B cell (primary cell): ENCODE results near the gene SPPL3. TPM values are rescaled to one million over a fixed set of nuclear protein-coding genes. Genes with fewer than 3 reads are reported as not detected.

ENCODE experiments used
- ATAC-seq: fragments of 200-7000 bp; cut with Tn5 transposase; one replicate; pipeline ENCODE4 v1.10.0; 2021; ENCODE audit warnings: low read depth, mild to moderate bottlenecking, moderate number of reproducible peaks, moderate library complexity
- CTCF ChIA-PET: fragments of 350-600 bp; sonication (Branson Sonifier 250); formaldehyde crosslinking; loops from one replicate; lab custom pipeline; 2021; ENCODE audit warnings: antibody characterized with exemption, inconsistent platforms; lab: Charles Lee
- POLR2A ChIA-PET: fragments of 350-600 bp; sonication (Branson Sonifier 250); formaldehyde crosslinking; loops from one replicate; lab custom pipeline; 2021; ENCODE audit warnings: antibody characterized with exemption; lab: Charles Lee
- DNase-seq: peaks from one replicate; pipeline ENCODE4 v3.0.0; 2013
- H2AFZ ChIP-seq: 2 replicates; pipeline ENCODE4 v1.6.1; 2012; ENCODE audit warnings: mild to moderate bottlenecking, low read depth, low read length; ENCODE audit not compliant: insufficient read depth, poor library complexity, severe bottlenecking
- H3K27ac ChIP-seq, 2 donors: 1 replicate in 1 of 2; 2 replicates in 1 of 2; pipeline ENCODE4 v1.5.1; 2012 to 2013; ENCODE audit warnings: low read length in 2 of 2, mild to moderate bottlenecking in 2 of 2, moderate library complexity in 1 of 2
- H3K27me3 ChIP-seq, 4 experiments: fragments of 200-600 bp in 1 of 4; sonication (generic) in 1 of 4; replicated peaks in 1 of 4; 1 replicate in 2 of 4; 2 replicates in 2 of 4; pipeline versions ENCODE4 v1.6.1 to v1.7.0; 2013 to 2016; ENCODE audit warnings: low read length in 3 of 4, mild to moderate bottlenecking in 2 of 4, mixed read lengths in 1 of 4, moderate library complexity in 1 of 4; ENCODE audit not compliant: insufficient read depth in 4 of 4, control insufficient read depth in 3 of 4; ENCODE audit errors: control extremely low read depth in 1 of 4
- H3K36me3 ChIP-seq, 2 experiments: replicated peaks in 1 of 2; 1 replicate in 1 of 2; 2 replicates in 1 of 2; pipeline versions ENCODE4 v1.6.1 to v1.7.1; 2013; ENCODE audit warnings: low read length in 1 of 2; ENCODE audit not compliant: insufficient read depth in 2 of 2, control insufficient read depth in 1 of 2; ENCODE audit errors: control extremely low read depth in 1 of 2, extremely low read depth in 1 of 2
- H3K4me1 ChIP-seq, 2 donors: fragments of 200-600 bp in 1 of 2; sonication (generic) in 1 of 2; 1 replicate in 1 of 2; 2 replicates in 1 of 2; pipeline versions ENCODE4 v1.5.1 to v1.6.1; 2013 to 2017; ENCODE audit warnings: low read length in 2 of 2; ENCODE audit not compliant: control insufficient read depth in 2 of 2, insufficient read depth in 2 of 2
- H3K4me2 ChIP-seq: replicated peaks from 2 replicates; pipeline ENCODE3; 2012; ENCODE audit warnings: mild to moderate bottlenecking, low read depth, low read length; ENCODE audit not compliant: poor library complexity, severe bottlenecking
- H3K4me3 ChIP-seq, 5 experiments: fragments of 200-600 bp in 1 of 5; sonication (generic) in 1 of 5; 1 replicate in 3 of 5; 2 replicates in 2 of 5; pipeline versions ENCODE4 v1.5.1 to v1.7.0; 2011 to 2016; ENCODE audit warnings: low read length in 4 of 5, mild to moderate bottlenecking in 4 of 5, low read depth in 2 of 5, control low read depth in 1 of 5, moderate library complexity in 1 of 5; ENCODE audit not compliant: insufficient read depth in 1 of 5; ENCODE audit errors: control extremely low read depth in 1 of 5, extremely low read depth in 1 of 5
- H3K79me2 ChIP-seq: fragments of 200-600 bp; sonication (generic); one replicate; pipeline ENCODE4 v1.6.0; 2016; ENCODE audit warnings: low read length; ENCODE audit not compliant: control insufficient read depth, insufficient read depth
- H3K9ac ChIP-seq: fragments of 200-600 bp; sonication (generic); 2 replicates; pipeline ENCODE4 v1.6.1; 2017; ENCODE audit warnings: mild to moderate bottlenecking, low read length, moderate library complexity
- H3K9me3 ChIP-seq, 3 donors: one replicate each; pipeline versions ENCODE4 v1.6.1 to v1.7.1; 2013; ENCODE audit warnings: low read length in 2 of 3; ENCODE audit not compliant: control insufficient read depth in 2 of 3, insufficient read depth in 1 of 3; ENCODE audit errors: control extremely low read depth in 1 of 3
- H4K20me1 ChIP-seq: 2 replicates; pipeline ENCODE4 v1.6.0; 2012; ENCODE audit warnings: mild to moderate bottlenecking, low read length; ENCODE audit not compliant: insufficient read depth, control insufficient read depth, poor library complexity, severe bottlenecking
- H3K27ac Mint-ChIP-seq: one replicate; pipeline ENCODE4 v1.8.0; 2021; ENCODE audit warnings: mixed read lengths
- H3K27me3 Mint-ChIP-seq: one replicate; pipeline ENCODE4 v1.8.0; 2021; ENCODE audit warnings: mixed read lengths
- H3K4me1 Mint-ChIP-seq: one replicate; pipeline ENCODE4 v1.8.0; 2021; ENCODE audit warnings: mixed read lengths
- H3K4me3 Mint-ChIP-seq: one replicate; pipeline ENCODE4 v1.8.0; 2021; ENCODE audit warnings: mixed read lengths
- H3K9me3 Mint-ChIP-seq: one replicate; pipeline ENCODE4 v1.8.0; 2022; ENCODE audit warnings: mixed read lengths; ENCODE audit not compliant: insufficient read depth
- CTCF ChIP-seq: fragments of 200-600 bp; IDR thresholded peaks from one replicate; pipeline ENCODE4 v1.8.0; 2022; ENCODE audit warnings: antibody characterized with exemption, mild to moderate bottlenecking
- EZH2 ChIP-seq: IDR thresholded peaks from 2 replicates; pipeline ENCODE4 v1.6.1; 2012; ENCODE audit warnings: borderline replicate concordance, low read depth, mild to moderate bottlenecking, moderate library complexity, low read length; ENCODE audit not compliant: insufficient read depth, poor library complexity, severe bottlenecking
- WGBS: methylation state at CpG from one replicate; pipeline ENCODE4 v1.1.5; 2013; ENCODE audit warnings: missing lambda C conversion rate; ENCODE audit not compliant: insufficient coverage; 5-methylcytosine and 5-hydroxymethylcytosine counted together
- intact Hi-C: fragments of 100-400 bp; cut with micrococcal nuclease; formaldehyde crosslinking; loops from one replicate; pipeline ENCODE4 v1.10.0; 2022
- polyA plus RNA-seq: library from polyadenylated mRNA; depleted of rRNA; stranded (reverse); fragments of >200 nt; gene quantifications from 2 replicates; pipeline ENCODE4 v1.2.3, GENCODE V29; 2012
- total RNA-seq, 2 donors: library from RNA; stranded (reverse); fragments of 120-200 nt in 1 of 2; gene quantifications; 1 replicate in 1 of 2; 2 replicates in 1 of 2; pipeline versions ENCODE4 v1.2.3 to v1.2.4, GENCODE V29; 2013 to 2022

Gene SPPL3
- total and polyA plus RNA-seq, 2 donors (not counting 1 experiment from before 2014, with no cell fraction given): 12.3 to 43.6 TPM

- Histone ChIP-seq H2AFZ (no peak overlapping the region), H3K4me2 (no peak overlapping the region), H3K9ac (no peak overlapping the region), H3K27me3 (no peaks in the 10 kb centered on the region), H3K27ac (no peak overlapping the region), H3K4me1 (no peaks in the 10 kb centered on the region), H3K36me3 (no peaks in the 10 kb centered on the region), H4K20me1 (no peaks in the 10 kb centered on the region), H3K9me3 (no peaks in the 10 kb centered on the region), H3K4me3 (no peak overlapping the region), H3K79me2 (no peaks in the 10 kb centered on the region)
- Mint-ChIP-seq H3K4me1 (no peaks in the 10 kb centered on the region), H3K27me3 (no peaks in the 10 kb centered on the region), H3K9me3 (no peaks in the 10 kb centered on the region), H3K4me3 (no peak overlapping the region), H3K27ac (no peak overlapping the region)
- ATAC-seq (no peak), DNase-seq (no peak)
- intact Hi-C loops: no loop called here
- ChIA-PET POLR2A (interaction anchor here (0.6 kb wide), 1 partner anchor 8 kb away, joined by 3 read pairs; no protein-coding TSS in a partner anchor), CTCF (interaction anchor here (1.1 kb wide), 1 partner anchor 202 kb away, joined by 3 read pairs; no protein-coding TSS in a partner anchor)
- WGBS: 91% methylated on average over 14 of the region's 15 CpGs
- TF ChIP-seq EZH2 (no peak), CTCF (no peak)
These were observed 159.2 kb downstream of the SPPL3 start for GRCh38 chr12:120744922-120745493.

GRCh38 chr12:120741476-120742421 lies 162.4 kb downstream of the SPPL3 start:
- no peak overlapping the region for H3K9ac ChIP-seq
- CTCF ChIA-PET: no interaction called here
- WGBS: 94% methylated on average over 33 of the region's 33 CpGs

More at GRCh38 chr12:120741476-120742421, 162.4 kb downstream of the SPPL3 start:
- Mint-ChIP-seq H3K4me1 (no peaks in the 10 kb centered on the region), H3K27ac (no peak overlapping the region), H3K27me3 (no peaks in the 10 kb centered on the region), H3K9me3 (no peaks in the 10 kb centered on the region), H3K4me3 (no peak overlapping the region)
- Histone ChIP-seq H3K4me2 (no peak overlapping the region), H3K79me2 (no peaks in the 10 kb centered on the region), H3K27me3 (no peaks in the 10 kb centered on the region), H2AFZ (no peak overlapping the region), H3K4me1 (no peaks in the 10 kb centered on the region), H3K4me3 (no peak overlapping the region), H3K9me3 (no peaks in the 10 kb centered on the region), H3K27ac (no peak overlapping the region), H4K20me1 (no peaks in the 10 kb centered on the region), H3K36me3 (peaks cover 0 to 3% of the 10 kb centered on the region in 2 experiments)
- intact Hi-C loops: no loop called here
- no peak for TF ChIP-seq EZH2
- no peak for TF ChIP-seq CTCF
- no peak for ATAC-seq
- DNase-seq: no peak
- POLR2A ChIA-PET: no interaction called here
